ENCODE results near the gene FAM78B. TPM values are rescaled to one million over a fixed set of nuclear protein-coding genes. Genes with fewer than 3 reads are reported as not detected.
A peak's percentile ranks its signal among the peaks of the same experiment; 100 is the strongest.

Gene FAM78B
- total and polyA plus RNA-seq, 2 donors, result 0.28 to 0.48 TPM

GRCh38 chr1:166169182-166169581, 2.4 kb upstream of the FAM78B start:
- no peak overlapping the region for H3K4me3 ChIP-seq (ENCODE audit: low read length in 2 of 2)
- peaks cover 3 to 8% of the 10 kb centered on the region in 2 donors for H3K4me1 ChIP-seq (ENCODE audit: control insufficient read depth in 2 of 2, insufficient read depth in 2 of 2, low read length in 2 of 2)
- 73% methylated on average over 3 of the region's 3 CpGs for WGBS
- H3K9me3 ChIP-seq (ENCODE audit: control insufficient read depth in 2 of 2, insufficient read depth in 1 of 2, low read length in 1 of 2), result no peaks in the 10 kb centered on the region
- H3K27me3 ChIP-seq (ENCODE audit: control insufficient read depth in 2 of 2, insufficient read depth in 1 of 2, low read length in 1 of 2), result peaks cover 37 to 42% of the 10 kb centered on the region in 2 donors
- DNase-seq (ENCODE audit: low read depth in 6 of 9, low spot score in 9 of 9), result no peak
- H3K27ac ChIP-seq (ENCODE audit: low read depth in 1 of 2, low read length in 1 of 2), result no peak overlapping the region
- no peaks in the 10 kb centered on the region for H3K36me3 ChIP-seq (ENCODE audit: control insufficient read depth in 2 of 2, insufficient read depth in 2 of 2, low read length in 1 of 2)

GRCh38 chr1:166167572-166167925, 748 bp upstream of the FAM78B start:
- peaks cover 3 to 8% of the 10 kb centered on the region in 2 donors for H3K4me1 ChIP-seq (ENCODE audit: control insufficient read depth in 2 of 2, insufficient read depth in 2 of 2, low read length in 2 of 2)
- H3K9me3 ChIP-seq (ENCODE audit: control insufficient read depth in 2 of 2, insufficient read depth in 1 of 2, low read length in 1 of 2), result no peaks in the 10 kb centered on the region
- no peaks in the 10 kb centered on the region for H3K36me3 ChIP-seq (ENCODE audit: control insufficient read depth in 2 of 2, insufficient read depth in 2 of 2, low read length in 1 of 2)
- no peak overlapping the region for H3K4me3 ChIP-seq (ENCODE audit: low read length in 2 of 2)
- WGBS, result 39% methylated on average over 5 of the region's 5 CpGs
- peak in 1 of 9 donors; percentile 2 for DNase-seq (ENCODE audit: low read depth in 6 of 9, low spot score in 9 of 9)
- no peak overlapping the region for H3K27ac ChIP-seq (ENCODE audit: low read depth in 1 of 2, low read length in 1 of 2)
- peaks cover 45 to 56% of the 10 kb centered on the region in 2 donors for H3K27me3 ChIP-seq (ENCODE audit: control insufficient read depth in 2 of 2, insufficient read depth in 1 of 2, low read length in 1 of 2)

- Histone ChIP-seq H3K27me3 (ENCODE audit: control insufficient read depth in 2 of 2, insufficient read depth in 1 of 2, low read length in 1 of 2) (peaks cover 47 to 61% of the 10 kb centered on the region in 2 donors), H3K4me1 (ENCODE audit: control insufficient read depth in 2 of 2, insufficient read depth in 2 of 2, low read length in 2 of 2) (peaks cover 3 to 8% of the 10 kb centered on the region in 2 donors), H3K4me3 (ENCODE audit: low read length in 2 of 2) (peak overlapping the region in 1 of 2 donors; percentile 58), H3K36me3 (ENCODE audit: control insufficient read depth in 2 of 2, insufficient read depth in 2 of 2, low read length in 1 of 2) (no peaks in the 10 kb centered on the region), H3K27ac (ENCODE audit: low read depth in 1 of 2, low read length in 1 of 2) (no peak overlapping the region), H3K9me3 (ENCODE audit: control insufficient read depth in 2 of 2, insufficient read depth in 1 of 2, low read length in 1 of 2) (no peaks in the 10 kb centered on the region)
- WGBS, result 1% methylated on average over 45 of the region's 50 CpGs
- no peak for DNase-seq (ENCODE audit: low read depth in 6 of 9, low spot score in 9 of 9)
These were observed 488 bp downstream of the FAM78B start for GRCh38 chr1:166166329-166166697.

GRCh38 chr1:166165661-166166328, 1.0 kb downstream of the FAM78B start:
- H3K36me3 ChIP-seq (ENCODE audit: control insufficient read depth in 2 of 2, insufficient read depth in 2 of 2, low read length in 1 of 2), result no peaks in the 10 kb centered on the region
- 4% methylated on average over 61 of the region's 61 CpGs for WGBS
- no peak for DNase-seq (ENCODE audit: low read depth in 6 of 9, low spot score in 9 of 9)

GRCh38 chr1:166164995-166165660, 1.7 kb downstream of the FAM78B start:
- Histone ChIP-seq H3K4me1 (ENCODE audit: control insufficient read depth in 2 of 2, insufficient read depth in 2 of 2, low read length in 2 of 2) (peaks cover 3 to 8% of the 10 kb centered on the region in 2 donors), H3K36me3 (ENCODE audit: control insufficient read depth in 2 of 2, insufficient read depth in 2 of 2, low read length in 1 of 2) (no peaks in the 10 kb centered on the region), H3K27ac (ENCODE audit: low read depth in 1 of 2, low read length in 1 of 2) (no peak overlapping the region), H3K9me3 (ENCODE audit: control insufficient read depth in 2 of 2, insufficient read depth in 1 of 2, low read length in 1 of 2) (no peaks in the 10 kb centered on the region), H3K4me3 (ENCODE audit: low read length in 2 of 2) (no peak overlapping the region), H3K27me3 (ENCODE audit: control insufficient read depth in 2 of 2, insufficient read depth in 1 of 2, low read length in 1 of 2) (peaks cover 47 to 63% of the 10 kb centered on the region in 2 donors)
- 2% methylated on average over 56 of the region's 56 CpGs for WGBS
- DNase-seq (ENCODE audit: low read depth in 6 of 9, low spot score in 9 of 9), result no peak

More at GRCh38 chr1:166165661-166166328, 1.0 kb downstream of the FAM78B start:
- H3K4me3 ChIP-seq (ENCODE audit: low read length in 2 of 2), result peak overlapping the region in 1 of 2 donors; percentile 58
- peaks cover 47 to 63% of the 10 kb centered on the region in 2 donors for H3K27me3 ChIP-seq (ENCODE audit: control insufficient read depth in 2 of 2, insufficient read depth in 1 of 2, low read length in 1 of 2)
- H3K9me3 ChIP-seq (ENCODE audit: control insufficient read depth in 2 of 2, insufficient read depth in 1 of 2, low read length in 1 of 2), result no peaks in the 10 kb centered on the region
- H3K27ac ChIP-seq (ENCODE audit: low read depth in 1 of 2, low read length in 1 of 2), result no peak overlapping the region
- peaks cover 3 to 8% of the 10 kb centered on the region in 2 donors for H3K4me1 ChIP-seq (ENCODE audit: control insufficient read depth in 2 of 2, insufficient read depth in 2 of 2, low read length in 2 of 2)

- Histone ChIP-seq H3K27ac (ENCODE audit: low read depth in 1 of 2, low read length in 1 of 2) (no peak overlapping the region), H3K4me3 (ENCODE audit: low read length in 2 of 2) (no peak overlapping the region), H3K27me3 (ENCODE audit: control insufficient read depth in 2 of 2, insufficient read depth in 1 of 2, low read length in 1 of 2) (peaks cover 47 to 63% of the 10 kb centered on the region in 2 donors), H3K9me3 (ENCODE audit: control insufficient read depth in 2 of 2, insufficient read depth in 1 of 2, low read length in 1 of 2) (no peaks in the 10 kb centered on the region), H3K36me3 (ENCODE audit: control insufficient read depth in 2 of 2, insufficient read depth in 2 of 2, low read length in 1 of 2) (no peaks in the 10 kb centered on the region), H3K4me1 (ENCODE audit: control insufficient read depth in 2 of 2, insufficient read depth in 2 of 2, low read length in 2 of 2) (peaks cover 3 to 8% of the 10 kb centered on the region in 2 donors)
- DNase-seq (ENCODE audit: low read depth in 6 of 9, low spot score in 9 of 9), result no peak
- WGBS, result 22% methylated on average over 5 of the region's 5 CpGs
These were observed 2.2 kb downstream of the FAM78B start for GRCh38 chr1:166164646-166164994.

- WGBS, result 92% methylated on average over 1 of the region's 1 CpG
- Histone ChIP-seq H3K27ac (ENCODE audit: low read depth in 1 of 2, low read length in 1 of 2) (no peak overlapping the region), H3K27me3 (ENCODE audit: control insufficient read depth in 2 of 2, insufficient read depth in 1 of 2, low read length in 1 of 2) (peaks cover 15 to 26% of the 10 kb centered on the region in 2 donors), H3K4me3 (ENCODE audit: low read length in 2 of 2) (no peak overlapping the region), H3K36me3 (ENCODE audit: control insufficient read depth in 2 of 2, insufficient read depth in 2 of 2, low read length in 1 of 2) (no peaks in the 10 kb centered on the region), H3K4me1 (ENCODE audit: control insufficient read depth in 2 of 2, insufficient read depth in 2 of 2, low read length in 2 of 2) (no peaks in the 10 kb centered on the region), H3K9me3 (ENCODE audit: control insufficient read depth in 2 of 2, insufficient read depth in 1 of 2, low read length in 1 of 2) (no peaks in the 10 kb centered on the region)
- DNase-seq (ENCODE audit: low read depth in 6 of 9, low spot score in 9 of 9), result no peak
These were observed 7.1 kb downstream of the FAM78B start for GRCh38 chr1:166159656-166160055.

GRCh38 chr1:166156674-166157073, 10.1 kb downstream of the FAM78B start:
- Histone ChIP-seq H3K9me3 (ENCODE audit: control insufficient read depth in 2 of 2, insufficient read depth in 1 of 2, low read length in 1 of 2) (no peaks in the 10 kb centered on the region), H3K27ac (ENCODE audit: low read depth in 1 of 2, low read length in 1 of 2) (no peak overlapping the region), H3K4me1 (ENCODE audit: control insufficient read depth in 2 of 2, insufficient read depth in 2 of 2, low read length in 2 of 2) (no peaks in the 10 kb centered on the region), H3K27me3 (ENCODE audit: control insufficient read depth in 2 of 2, insufficient read depth in 1 of 2, low read length in 1 of 2) (peaks cover 0 to 2% of the 10 kb centered on the region in 2 donors), H3K36me3 (ENCODE audit: control insufficient read depth in 2 of 2, insufficient read depth in 2 of 2, low read length in 1 of 2) (no peaks in the 10 kb centered on the region), H3K4me3 (ENCODE audit: low read length in 2 of 2) (no peak overlapping the region)
- DNase-seq (ENCODE audit: low read depth in 6 of 9, low spot score in 9 of 9), result no peak
- 84% methylated on average over 3 of the region's 3 CpGs for WGBS

- H3K36me3 ChIP-seq (ENCODE audit: control insufficient read depth in 2 of 2, insufficient read depth in 2 of 2, low read length in 1 of 2), result no peaks in the 10 kb centered on the region
- H3K9me3 ChIP-seq (ENCODE audit: control insufficient read depth in 2 of 2, insufficient read depth in 1 of 2, low read length in 1 of 2), result no peaks in the 10 kb centered on the region
- WGBS, result 79% methylated on average over 5 of the region's 5 CpGs
- no peaks in the 10 kb centered on the region for H3K27me3 ChIP-seq (ENCODE audit: control insufficient read depth in 2 of 2, insufficient read depth in 1 of 2, low read length in 1 of 2)
- DNase-seq (ENCODE audit: low read depth in 6 of 9, low spot score in 9 of 9), result no peak
- no peak overlapping the region for H3K27ac ChIP-seq (ENCODE audit: low read depth in 1 of 2, low read length in 1 of 2)
- no peaks in the 10 kb centered on the region for H3K4me1 ChIP-seq (ENCODE audit: control insufficient read depth in 2 of 2, insufficient read depth in 2 of 2, low read length in 2 of 2)
- no peak overlapping the region for H3K4me3 ChIP-seq (ENCODE audit: low read length in 2 of 2)
These were observed 11.7 kb downstream of the FAM78B start for GRCh38 chr1:166155108-166155507.

All from thymus (tissue), 11 donors.